Measurements from ENCODE around the gene CDH4. TPM values are rescaled to one million over a fixed set of nuclear protein-coding genes. Genes with fewer than 3 reads are reported as not detected.

Gene CDH4
- total RNA-seq, 1 donor from 2014 or later: not detected

- H3K4me3 Mint-ChIP-seq: no peak overlapping the region
- H3K9me3 Mint-ChIP-seq: no peaks in the 10 kb centered on the region
- H3K36me3 Mint-ChIP-seq (ENCODE audit: low read depth): no peaks in the 10 kb centered on the region
- H3K27ac Mint-ChIP-seq: no peak overlapping the region
- POLR2A ChIA-PET: no interaction called here
- H3K4me1 Mint-ChIP-seq: no peaks in the 10 kb centered on the region
- no peak for ATAC-seq (ENCODE audit: low read depth)
- intact Hi-C loops (cut with micrococcal nuclease): no loop called here
- no peak for DNase-seq
- no peaks in the 10 kb centered on the region for H3K27me3 Mint-ChIP-seq
- TF ChIP-seq CTCF (IDR thresholded peaks at IDR 0.05): no peak
- CTCF ChIA-PET: no interaction called here
These were observed 407.9 kb downstream of the CDH4 start for GRCh38 chr20:61659994-61660346.

GRCh38 chr20:61660559-61660958 lies 408.5 kb downstream of the CDH4 start:
- H3K27ac Mint-ChIP-seq: no peak overlapping the region
- DNase-seq (no peak), ATAC-seq (ENCODE audit: low read depth) (no peak)
- CTCF ChIA-PET: no interaction called here
- no peak overlapping the region for H3K4me3 Mint-ChIP-seq
- H3K36me3 Mint-ChIP-seq (ENCODE audit: low read depth): no peaks in the 10 kb centered on the region
- no peak for TF ChIP-seq CTCF (IDR thresholded peaks at IDR 0.05)
- POLR2A ChIA-PET: no interaction called here
- H3K9me3 Mint-ChIP-seq: no peaks in the 10 kb centered on the region
- no peaks in the 10 kb centered on the region for H3K27me3 Mint-ChIP-seq
- H3K4me1 Mint-ChIP-seq: no peaks in the 10 kb centered on the region
- intact Hi-C loops (cut with micrococcal nuclease): no loop called here

GRCh38 chr20:61661025-61661424 lies 409.0 kb downstream of the CDH4 start:
- Mint-ChIP-seq H3K36me3 (ENCODE audit: low read depth) (no peaks in the 10 kb centered on the region), H3K27me3 (no peaks in the 10 kb centered on the region), H3K9me3 (no peaks in the 10 kb centered on the region), H3K27ac (no peak overlapping the region), H3K4me1 (no peaks in the 10 kb centered on the region), H3K4me3 (no peak overlapping the region)
- no peak for ATAC-seq (ENCODE audit: low read depth)
- CTCF ChIA-PET: no interaction called here
- no peak for DNase-seq
- POLR2A ChIA-PET: no interaction called here
- TF ChIP-seq CTCF (IDR thresholded peaks at IDR 0.05): no peak
- intact Hi-C loops (cut with micrococcal nuclease): no loop called here

GRCh38 chr20:61661583-61661982 lies 409.5 kb downstream of the CDH4 start:
- H3K4me3 Mint-ChIP-seq: no peak overlapping the region
- TF ChIP-seq CTCF (IDR thresholded peaks at IDR 0.05): no peak
- ChIA-PET CTCF (no interaction called here), POLR2A (no interaction called here)
- DNase-seq (no peak), ATAC-seq (ENCODE audit: low read depth) (no peak)
- no peaks in the 10 kb centered on the region for H3K36me3 Mint-ChIP-seq (ENCODE audit: low read depth)
- intact Hi-C loops (cut with micrococcal nuclease): no loop called here
- no peaks in the 10 kb centered on the region for H3K27me3 Mint-ChIP-seq
- H3K4me1 Mint-ChIP-seq: no peaks in the 10 kb centered on the region
- no peaks in the 10 kb centered on the region for H3K9me3 Mint-ChIP-seq
- H3K27ac Mint-ChIP-seq: no peak overlapping the region

- Mint-ChIP-seq H3K9me3 (no peaks in the 10 kb centered on the region), H3K36me3 (ENCODE audit: low read depth) (no peaks in the 10 kb centered on the region), H3K27me3 (no peaks in the 10 kb centered on the region), H3K4me3 (no peak overlapping the region), H3K27ac (no peak overlapping the region), H3K4me1 (no peaks in the 10 kb centered on the region)
- ATAC-seq (ENCODE audit: low read depth) (no peak), DNase-seq (no peak)
- CTCF ChIA-PET: no interaction called here
- POLR2A ChIA-PET: no interaction called here
- intact Hi-C loops (cut with micrococcal nuclease): no loop called here
- TF ChIP-seq CTCF (IDR thresholded peaks at IDR 0.05): no peak
These were observed 410.3 kb downstream of the CDH4 start for GRCh38 chr20:61662226-61662967.

All from activated B cell treated with CpG ODN at 0.5 μM for 24 hours (primary cell).